GM23248 (cell line): ENCODE results near the gene ACER3. TPM values are rescaled to one million over a fixed set of nuclear protein-coding genes. Genes with fewer than 3 reads are reported as not detected.

ENCODE experiments used
- DNase-seq: peaks from one replicate; pipeline ENCODE4 v3.0.0-alpha.2; 2015
- H2AFZ ChIP-seq: fragments of 200-600 bp; sonication (generic); 2 replicates; pipeline ENCODE4 v1.6.1; 2016; ENCODE audit warnings: antibody characterized with exemption
- H3F3A ChIP-seq: fragments of 200-600 bp; sonication (generic); 2 replicates; pipeline ENCODE4 v1.6.1; 2016; ENCODE audit warnings: mild to moderate bottlenecking, antibody characterized with exemption, mixed run types; ENCODE audit not compliant: insufficient read depth
- H3K27ac ChIP-seq: fragments of 200-600 bp; sonication (generic); 2 replicates; pipeline ENCODE4 v1.5.1; 2016; ENCODE audit warnings: mild to moderate bottlenecking
- H3K27me3 ChIP-seq: fragments of 200-600 bp; sonication (generic); replicated peaks from 2 replicates; pipeline ENCODE4 v1.6.1; 2016; ENCODE audit warnings: mild to moderate bottlenecking; ENCODE audit not compliant: insufficient read depth
- H3K36me3 ChIP-seq: fragments of 200-600 bp; sonication (generic); 2 replicates; pipeline ENCODE4 v1.6.1; 2016; ENCODE audit warnings: low read depth, mild to moderate bottlenecking
- H3K4me1 ChIP-seq: fragments of 200-600 bp; sonication (generic); 2 replicates; pipeline ENCODE4 v1.6.1; 2016; ENCODE audit warnings: mild to moderate bottlenecking; ENCODE audit not compliant: insufficient read depth
- H3K4me2 ChIP-seq: fragments of 200-600 bp; sonication (generic); one replicate; pipeline ENCODE4 v1.6.1; 2016; ENCODE audit warnings: mild to moderate bottlenecking; ENCODE audit not compliant: unreplicated experiment
- H3K4me3 ChIP-seq: fragments of 200-600 bp; sonication (generic); 2 replicates; pipeline ENCODE4 v1.5.1; 2016; ENCODE audit warnings: mild to moderate bottlenecking
- H3K79me2 ChIP-seq: fragments of 200-600 bp; sonication (generic); 2 replicates; pipeline ENCODE4 v1.6.1; 2016; ENCODE audit warnings: mild to moderate bottlenecking; ENCODE audit not compliant: insufficient read depth
- H3K9ac ChIP-seq: fragments of 200-600 bp; sonication (generic); 2 replicates; pipeline ENCODE4 v1.6.1; 2016; ENCODE audit warnings: mild to moderate bottlenecking
- H3K9me2 ChIP-seq: fragments of 200-600 bp; sonication (generic); 2 replicates; pipeline ENCODE4 v1.6.1; 2016; ENCODE audit warnings: mixed run types, mild to moderate bottlenecking, moderate library complexity; ENCODE audit not compliant: insufficient read depth
- H3K9me3 ChIP-seq: fragments of 200-600 bp; sonication (generic); one replicate; pipeline ENCODE4 v1.6.1; 2017; ENCODE audit warnings: low read depth
- H4K20me1 ChIP-seq: fragments of 200-600 bp; sonication (generic); 2 replicates; pipeline ENCODE4 v1.6.0; 2016; ENCODE audit not compliant: insufficient read depth
- EZH2 ChIP-seq: fragments of 200-600 bp; sonication (generic); IDR thresholded peaks from 2 replicates; pipeline ENCODE4 v1.6.1; 2018; ENCODE audit warnings: antibody characterized with exemption, mild to moderate bottlenecking; ENCODE audit not compliant: insufficient read depth, poor library complexity, severe bottlenecking
- EZH2phosphoT487 ChIP-seq: fragments of 200-600 bp; sonication (generic); IDR thresholded peaks from 2 replicates; pipeline ENCODE4 v1.6.1; 2018; ENCODE audit warnings: antibody characterized with exemption, moderate library complexity, mild to moderate bottlenecking, low read depth; ENCODE audit not compliant: insufficient read depth
- WGBS, 2 experiments: methylation state at CpG; one replicate each; pipeline ENCODE4 v1.1.6; 2015 to 2017; ENCODE audit warnings: low lambda C conversion rate in 2 of 2, low coverage in 1 of 2; ENCODE audit errors: missing lambda C conversion rate in 2 of 2; 5-methylcytosine and 5-hydroxymethylcytosine counted together
- in situ Hi-C: fragments of 300-500 bp; cut with MboI; formaldehyde crosslinking; loops from 2 replicates; pipeline ENCODE4 v1.15.0; 2020
- polyA plus RNA-seq: library from polyadenylated mRNA; unstranded; fragments of >200 nt; fragmentation: Nextera tagmentation; extraction: Ambion mirVana; gene quantifications from 2 replicates; pipeline ENCODE4 v1.2.1, GENCODE V29; 2016
- total RNA-seq: library from RNA; depleted of rRNA; stranded (reverse); fragments of >200 nt; shearing (Covaris generic); gene quantifications from 2 replicates; pipeline ENCODE4 v1.2.3, GENCODE V29; 2014

The ACER3 gene
- total and polyA plus RNA-seq, 2 experiments from 2014 or later = 9.1 to 10.2 TPM

DNA sequence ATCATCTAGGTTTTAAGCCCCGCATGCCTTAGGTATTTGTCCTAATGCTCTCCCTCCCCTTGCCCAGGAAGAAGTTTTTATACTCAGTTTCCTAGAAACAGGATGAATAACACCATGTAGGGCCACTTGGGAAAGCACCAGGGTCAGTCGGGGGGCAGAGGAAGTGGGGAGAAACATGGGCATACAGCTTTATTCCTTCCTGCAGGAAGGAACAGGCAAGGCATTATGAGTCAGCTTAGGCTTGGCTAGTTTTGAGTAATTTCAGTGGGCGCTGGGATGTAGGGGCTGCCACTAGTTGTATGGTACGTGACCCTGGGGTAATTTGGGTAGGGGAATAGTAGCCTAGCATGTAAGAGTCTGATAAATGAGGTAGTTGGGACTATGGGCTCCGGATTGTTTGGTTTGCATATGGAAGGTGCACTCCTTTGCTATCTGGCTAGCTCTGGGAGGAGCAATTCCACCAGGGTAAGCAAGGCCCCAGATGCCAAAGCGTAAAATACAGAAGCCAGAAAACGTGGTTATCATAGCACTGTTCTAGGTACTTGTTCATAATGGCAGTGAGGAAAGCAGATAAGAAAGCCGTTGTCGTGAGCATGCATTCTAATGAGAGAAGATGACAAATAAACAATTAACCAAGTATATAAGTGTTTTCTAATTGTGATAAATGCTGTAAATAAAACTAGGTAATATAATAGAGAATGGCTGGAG is 24.8 kb downstream of the ACER3 start:
- Histone ChIP-seq H3K27ac (no peak overlapping the region), H3K9me2 (no peaks in the 10 kb centered on the region), H4K20me1 (no peaks in the 10 kb centered on the region), H3F3A (no peaks in the 10 kb centered on the region), H3K4me2 (no peak overlapping the region), H3K4me3 (no peak overlapping the region), H3K9ac (no peak overlapping the region), H3K4me1 (no peaks in the 10 kb centered on the region), H3K36me3 (no peaks in the 10 kb centered on the region), H3K79me2 (no peaks in the 10 kb centered on the region; the same call in 1 of the 2 replicates), H3K27me3 (no peaks in the 10 kb centered on the region), H3K9me3 (no peaks in the 10 kb centered on the region), H2AFZ (no peak overlapping the region)
- WGBS, 2 experiments = 95 to 96% methylated on average over 9 of the region's 9 CpGs
- in situ Hi-C loops = no loop called here
- TF ChIP-seq EZH2phosphoT487 = no peak
- peak; percentile 4 for DNase-seq

GRCh38 chr11:76888989-76889388 is 28.3 kb downstream of the ACER3 start:
- Histone ChIP-seq H3K4me3 (no peak overlapping the region), H3K4me1 (no peaks in the 10 kb centered on the region), H3K9me3 (no peaks in the 10 kb centered on the region), H3K36me3 (no peaks in the 10 kb centered on the region), H3K27me3 (no peaks in the 10 kb centered on the region), H3K9me2 (no peaks in the 10 kb centered on the region), H2AFZ (no peak overlapping the region), H3K4me2 (no peak overlapping the region), H3K9ac (no peak overlapping the region), H3K27ac (no peak overlapping the region), H3K79me2 (no peaks in the 10 kb centered on the region; the same call in 1 of the 2 replicates), H3F3A (no peaks in the 10 kb centered on the region), H4K20me1 (no peaks in the 10 kb centered on the region)
- DNase-seq = no peak
- in situ Hi-C loops = no loop called here
- WGBS, 2 experiments = 100% methylated on average over 1 of the region's 1 CpG
- TF ChIP-seq EZH2 = no peak
- no peak for TF ChIP-seq EZH2phosphoT487

DNA sequence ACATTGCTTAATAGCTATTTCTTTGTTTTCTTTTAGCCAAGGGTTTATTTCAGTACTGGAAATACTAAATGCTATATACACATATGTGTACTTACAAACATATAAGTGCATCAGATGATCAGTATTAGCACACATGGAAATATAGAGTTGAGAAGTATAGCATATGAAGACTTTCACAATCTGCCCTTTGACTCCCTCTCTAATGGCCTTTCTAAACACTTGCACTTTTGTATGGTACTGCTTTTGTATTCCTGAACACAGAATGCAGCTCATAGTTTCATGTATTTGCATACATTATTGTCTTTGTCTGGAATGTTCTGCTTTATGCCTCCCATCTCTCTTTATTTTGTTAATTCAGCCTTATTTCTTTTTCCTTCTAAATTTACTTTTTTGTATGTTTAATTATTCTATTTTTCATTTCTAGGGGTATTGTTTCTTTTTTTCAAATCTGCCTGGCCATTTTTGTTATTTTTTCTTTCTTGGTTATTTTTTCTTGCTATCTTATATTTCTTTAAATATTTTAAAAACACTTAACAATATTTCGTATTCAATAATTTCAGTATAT is 28.8 kb downstream of the ACER3 start:
- Histone ChIP-seq H3K27me3 (no peaks in the 10 kb centered on the region), H4K20me1 (no peaks in the 10 kb centered on the region), H3K4me2 (no peak overlapping the region), H3K27ac (no peak overlapping the region), H2AFZ (no peak overlapping the region), H3K9me3 (no peaks in the 10 kb centered on the region), H3F3A (no peaks in the 10 kb centered on the region), H3K9ac (no peak overlapping the region), H3K4me1 (no peaks in the 10 kb centered on the region), H3K36me3 (no peaks in the 10 kb centered on the region), H3K9me2 (no peaks in the 10 kb centered on the region), H3K79me2 (no peaks in the 10 kb centered on the region; the same call in 1 of the 2 replicates), H3K4me3 (no peak overlapping the region)
- TF ChIP-seq EZH2phosphoT487 = no peak
- no peak for DNase-seq
- WGBS, 2 experiments = 43 to 53% methylated on average over 1 of the region's 1 CpG
- in situ Hi-C loops = no loop called here

DNA sequence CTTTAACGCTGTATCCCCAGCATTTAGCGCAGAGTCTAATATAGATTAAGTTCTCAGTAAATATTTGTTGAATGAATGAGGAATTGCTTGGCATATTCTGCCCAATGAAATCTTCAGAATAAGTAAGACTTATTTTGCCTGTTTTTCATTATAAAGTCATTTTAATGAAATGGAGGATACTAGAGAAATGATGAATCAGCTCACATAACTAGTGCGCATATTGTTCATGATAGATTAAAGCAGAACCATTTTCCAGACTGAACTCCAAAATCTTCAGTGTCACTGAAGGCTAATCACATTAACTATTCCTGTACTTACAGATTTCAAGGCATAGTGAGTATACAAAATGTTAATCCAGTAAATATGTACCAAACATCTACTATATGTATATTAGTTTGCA is 29.6 kb downstream of the ACER3 start:
- H3K27me3 ChIP-seq = no peaks in the 10 kb centered on the region
- in situ Hi-C loops = no loop called here
- H4K20me1 ChIP-seq = no peaks in the 10 kb centered on the region
- H3K9ac ChIP-seq = no peak overlapping the region
- H3F3A ChIP-seq = no peaks in the 10 kb centered on the region
- H3K4me1 ChIP-seq = no peaks in the 10 kb centered on the region
- H3K9me3 ChIP-seq = no peaks in the 10 kb centered on the region
- no peak overlapping the region for H3K27ac ChIP-seq
- no peak overlapping the region for H3K4me3 ChIP-seq
- no peaks in the 10 kb centered on the region for H3K9me2 ChIP-seq
- no peaks in the 10 kb centered on the region for H3K36me3 ChIP-seq
- H2AFZ ChIP-seq = no peak overlapping the region
- no peak overlapping the region for H3K4me2 ChIP-seq
- no peak for DNase-seq
- H3K79me2 ChIP-seq = no peaks in the 10 kb centered on the region
- TF ChIP-seq EZH2phosphoT487 (no peak), EZH2 (no peak)
- WGBS, 2 experiments = 98% methylated on average over 3 of the region's 3 CpGs
